Neutrophil (primary cell): ENCODE results near the gene CA10.

Experiments used
- H3K27ac ChIP-seq: fragments of 200-600 bp; sonication (generic); 2 replicates; pipeline ENCODE4 v1.5.1; 2016; ENCODE audit warnings: mild to moderate bottlenecking, moderate library complexity
- H3K27me3 ChIP-seq: fragments of 200-600 bp; sonication (generic); 2 replicates; pipeline ENCODE4 v1.6.0; 2016; ENCODE audit warnings: mild to moderate bottlenecking
- H3K36me3 ChIP-seq: fragments of 200-600 bp; sonication (generic); 2 replicates; pipeline ENCODE4 v1.5.1; 2017
- H3K4me1 ChIP-seq, 2 experiments: fragments of 200-600 bp in 1 of 2; sonication (generic) in 1 of 2; 1 replicate in 1 of 2; 2 replicates in 1 of 2; pipeline versions ENCODE4 v1.5.1 to v1.6.1; 2013 to 2016; ENCODE audit warnings: low read depth in 1 of 2, low read length in 1 of 2, mild to moderate bottlenecking in 1 of 2, moderate library complexity in 1 of 2; ENCODE audit not compliant: control insufficient read depth in 1 of 2, insufficient read depth in 1 of 2
- H3K4me3 ChIP-seq, 2 experiments: fragments of 200-600 bp in 1 of 2; sonication (generic) in 1 of 2; 1 replicate in 1 of 2; 2 replicates in 1 of 2; pipeline ENCODE4 v1.5.1; 2013 to 2016; ENCODE audit warnings: low read depth in 1 of 2, low read length in 1 of 2, mild to moderate bottlenecking in 1 of 2, moderate library complexity in 1 of 2
- H3K9me3 ChIP-seq: fragments of 200-600 bp; sonication (generic); 2 replicates; pipeline ENCODE4 v1.5.1; 2016
- CTCF ChIP-seq: fragments of 200-600 bp; sonication (generic); IDR thresholded peaks from 2 replicates; pipeline ENCODE4 v1.5.1; 2016; ENCODE audit warnings: antibody characterized with exemption

Gene CA10

GRCh38 chr17:51888816-51889215, 269.7 kb downstream of the CA10 start:
- Histone ChIP-seq H3K27ac (no peak overlapping the region), H3K4me1 (no peaks in the 10 kb centered on the region), H3K27me3 (no peaks in the 10 kb centered on the region), H3K9me3 (no peaks in the 10 kb centered on the region), H3K36me3 (no peaks in the 10 kb centered on the region), H3K4me3 (no peak overlapping the region)
- no peak for TF ChIP-seq CTCF

DNA sequence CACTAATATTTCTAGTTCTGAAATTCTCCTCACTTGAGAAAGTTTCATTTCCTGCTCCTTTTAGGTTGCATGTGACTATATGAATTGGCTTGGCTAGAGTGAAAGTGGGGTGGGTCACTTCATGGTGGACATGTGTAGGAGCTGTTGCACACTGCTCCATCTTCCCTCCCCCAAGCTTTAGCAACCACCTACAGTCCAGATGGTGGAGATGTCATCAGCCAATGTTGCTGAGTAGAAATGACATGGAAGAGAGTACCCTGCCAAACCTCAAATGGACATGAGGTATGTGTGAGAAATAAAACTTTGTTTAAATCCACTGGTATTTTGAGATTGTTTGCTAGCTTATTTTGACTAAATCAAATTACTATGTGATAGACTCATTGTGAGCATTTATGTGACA, 281.5 kb downstream of the CA10 start:
- H3K4me1 ChIP-seq: no peaks in the 10 kb centered on the region
- no peaks in the 10 kb centered on the region for H3K9me3 ChIP-seq
- no peak overlapping the region for H3K27ac ChIP-seq
- no peak for TF ChIP-seq CTCF
- no peaks in the 10 kb centered on the region for H3K36me3 ChIP-seq
- H3K4me3 ChIP-seq: no peak overlapping the region
- H3K27me3 ChIP-seq: no peaks in the 10 kb centered on the region

- H3K27me3 ChIP-seq: no peaks in the 10 kb centered on the region
- no peak overlapping the region for H3K4me3 ChIP-seq
- TF ChIP-seq CTCF: no peak
- H3K27ac ChIP-seq: no peak overlapping the region
- H3K4me1 ChIP-seq: no peaks in the 10 kb centered on the region
- H3K36me3 ChIP-seq: no peaks in the 10 kb centered on the region
- H3K9me3 ChIP-seq: no peaks in the 10 kb centered on the region
Measured at GRCh38 chr17:51873302-51873701, 285.2 kb downstream of the CA10 start.

DNA sequence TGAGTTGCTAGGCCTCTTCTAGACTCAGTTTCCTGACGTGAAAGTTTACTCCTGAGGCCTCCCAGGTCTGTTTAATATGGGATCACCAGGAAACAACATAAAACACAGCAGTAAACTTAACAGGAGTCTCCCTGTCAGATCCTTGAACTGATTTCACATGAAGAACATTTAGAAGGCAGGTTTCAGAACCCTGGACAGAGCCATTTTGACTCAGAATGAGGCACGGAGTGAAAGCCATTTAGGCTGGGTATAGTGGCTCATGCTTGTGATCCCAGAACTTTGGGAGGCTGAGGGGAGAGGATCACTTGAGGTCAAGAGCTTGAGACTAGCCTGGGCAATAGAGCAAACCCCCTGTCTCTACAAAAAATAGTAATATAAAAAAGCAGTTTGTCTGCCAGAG, 289.1 kb downstream of the CA10 start:
- no peak overlapping the region for H3K27ac ChIP-seq
- no peak for TF ChIP-seq CTCF
- H3K36me3 ChIP-seq: no peaks in the 10 kb centered on the region
- H3K4me3 ChIP-seq: no peak overlapping the region
- H3K4me1 ChIP-seq: no peaks in the 10 kb centered on the region
- H3K9me3 ChIP-seq: no peaks in the 10 kb centered on the region
- H3K27me3 ChIP-seq: no peaks in the 10 kb centered on the region

DNA sequence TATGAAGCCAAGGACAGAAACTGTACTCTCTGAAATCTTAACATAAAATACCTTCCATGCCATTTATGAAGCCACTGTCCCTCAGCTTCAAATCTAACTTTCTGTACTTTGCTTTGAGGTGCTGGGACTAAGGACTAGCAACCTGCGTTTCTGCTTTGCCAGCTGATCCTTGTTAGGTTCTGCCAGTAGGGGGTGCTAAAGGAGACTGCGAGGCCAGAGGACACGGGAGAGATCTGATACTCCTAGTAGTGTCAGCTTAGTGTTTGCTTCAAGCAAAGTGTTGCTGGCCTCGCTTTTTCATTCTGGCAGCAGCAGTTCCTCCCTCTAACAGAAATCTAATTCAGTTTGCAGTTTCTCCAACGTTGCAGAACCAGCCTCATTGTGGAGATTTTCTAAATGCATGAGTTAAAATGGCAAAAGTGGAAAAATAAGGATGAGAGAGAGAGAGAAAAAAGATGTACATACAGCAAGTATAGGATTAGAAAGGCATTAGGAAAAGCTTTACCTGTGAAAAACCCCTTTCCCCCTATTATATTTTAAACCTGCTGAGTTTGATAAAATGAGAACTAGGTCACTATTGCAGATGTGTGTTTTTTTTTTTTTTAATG, 297.5 kb downstream of the CA10 start:
- no peak overlapping the region for H3K27ac ChIP-seq

More for the DNA sequence above, 297.5 kb downstream of the CA10 start:
- no peaks in the 10 kb centered on the region for H3K9me3 ChIP-seq
- no peak overlapping the region for H3K4me3 ChIP-seq
- no peaks in the 10 kb centered on the region for H3K4me1 ChIP-seq
- no peaks in the 10 kb centered on the region for H3K27me3 ChIP-seq
- TF ChIP-seq CTCF: no peak
- H3K36me3 ChIP-seq: no peaks in the 10 kb centered on the region
